Measurements from ENCODE around the gene OMD.

Gene OMD, protein sequence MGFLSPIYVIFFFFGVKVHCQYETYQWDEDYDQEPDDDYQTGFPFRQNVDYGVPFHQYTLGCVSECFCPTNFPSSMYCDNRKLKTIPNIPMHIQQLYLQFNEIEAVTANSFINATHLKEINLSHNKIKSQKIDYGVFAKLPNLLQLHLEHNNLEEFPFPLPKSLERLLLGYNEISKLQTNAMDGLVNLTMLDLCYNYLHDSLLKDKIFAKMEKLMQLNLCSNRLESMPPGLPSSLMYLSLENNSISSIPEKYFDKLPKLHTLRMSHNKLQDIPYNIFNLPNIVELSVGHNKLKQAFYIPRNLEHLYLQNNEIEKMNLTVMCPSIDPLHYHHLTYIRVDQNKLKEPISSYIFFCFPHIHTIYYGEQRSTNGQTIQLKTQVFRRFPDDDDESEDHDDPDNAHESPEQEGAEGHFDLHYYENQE

DNA sequence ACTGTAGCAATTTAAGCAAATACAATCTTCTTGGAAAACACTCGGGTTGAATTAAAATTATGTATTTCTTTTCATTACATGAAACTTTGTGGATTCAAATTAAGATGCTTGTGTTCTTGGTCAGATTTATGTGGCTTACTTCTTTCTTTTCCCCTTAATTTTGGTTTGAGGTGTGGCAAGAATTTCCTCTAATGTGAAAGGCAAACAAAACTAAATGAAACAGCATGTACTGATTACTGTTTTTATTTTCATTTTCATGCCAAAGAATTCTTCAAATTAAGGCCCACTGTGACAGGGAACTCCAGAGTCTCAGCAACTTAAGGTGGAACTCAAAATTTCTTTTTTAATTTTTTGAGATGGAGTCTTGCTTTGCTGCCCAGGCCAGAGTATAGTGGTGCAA is at the start of gene OMD:
Gene OMD (minus strand): TSS at position 132 of the 400 bp plus-strand sequence. CDS start 6,913 bp downstream, outside the sequence.
- DNase-seq (ENCODE audit: low read depth in 2 of 2) = no peak

DNA sequence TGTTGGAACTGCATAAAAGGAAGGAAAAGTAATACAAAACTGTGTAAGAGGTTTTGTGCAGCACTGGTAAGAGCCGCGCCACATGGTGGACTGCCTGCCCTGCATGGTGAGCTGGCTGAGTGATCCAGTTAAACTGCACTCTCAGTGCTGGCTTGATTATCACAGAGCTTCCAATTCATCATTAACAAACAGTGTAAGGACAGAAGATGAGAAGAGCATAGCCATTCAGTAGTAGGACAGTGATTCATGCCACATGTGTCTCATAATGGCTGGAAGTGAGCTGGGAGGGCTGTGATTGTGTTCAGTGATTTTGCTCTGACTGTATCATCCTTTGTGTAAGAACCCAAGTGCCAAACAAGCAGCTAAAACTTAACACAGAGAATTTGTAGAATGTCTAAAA is 43.9 kb upstream of the OMD start:
- DNase-seq (ENCODE audit: low read depth in 2 of 2) = no peak

DNA sequence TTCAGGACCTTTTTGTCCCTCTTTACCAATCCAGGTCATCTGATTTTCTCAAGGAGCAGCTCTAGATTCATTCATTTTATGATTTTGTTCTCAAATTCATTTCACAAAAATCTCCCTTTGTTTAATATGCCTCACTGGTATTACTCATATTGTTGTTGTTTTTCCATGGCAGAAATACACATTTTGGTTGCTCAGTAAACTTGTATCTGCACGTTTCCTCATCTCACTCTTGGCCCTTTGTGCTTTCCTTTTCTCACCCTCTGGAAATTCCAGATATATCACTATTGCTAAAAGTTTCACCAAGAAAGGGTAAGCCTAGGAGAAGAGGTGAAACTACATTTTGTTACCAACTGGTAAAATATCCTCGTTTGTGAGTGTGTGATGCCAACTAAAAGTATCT is 43.2 kb upstream of the OMD start:
- no peak for DNase-seq (ENCODE audit: low read depth in 2 of 2)

DNA sequence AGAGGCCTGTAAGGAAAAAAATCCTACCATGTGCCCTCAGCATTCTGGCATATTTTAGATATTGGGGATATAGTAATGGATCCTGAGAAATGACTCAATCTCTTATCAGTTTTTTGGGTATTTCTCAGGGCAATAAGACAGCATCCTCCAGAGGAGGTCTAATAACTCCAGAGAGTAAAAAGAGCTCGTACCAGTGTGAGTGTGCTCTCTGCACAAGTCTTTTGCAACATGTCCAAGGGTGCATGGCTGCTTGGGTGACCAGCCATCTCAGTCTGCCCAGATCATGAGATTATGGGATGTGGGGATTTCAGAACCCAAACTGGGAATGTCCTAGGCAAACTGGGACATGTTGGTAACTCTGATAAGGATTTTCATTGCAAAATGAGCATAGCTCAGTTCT is 42.8 kb upstream of the OMD start:
- DNase-seq (ENCODE audit: low read depth in 2 of 2) = no peak

DNA sequence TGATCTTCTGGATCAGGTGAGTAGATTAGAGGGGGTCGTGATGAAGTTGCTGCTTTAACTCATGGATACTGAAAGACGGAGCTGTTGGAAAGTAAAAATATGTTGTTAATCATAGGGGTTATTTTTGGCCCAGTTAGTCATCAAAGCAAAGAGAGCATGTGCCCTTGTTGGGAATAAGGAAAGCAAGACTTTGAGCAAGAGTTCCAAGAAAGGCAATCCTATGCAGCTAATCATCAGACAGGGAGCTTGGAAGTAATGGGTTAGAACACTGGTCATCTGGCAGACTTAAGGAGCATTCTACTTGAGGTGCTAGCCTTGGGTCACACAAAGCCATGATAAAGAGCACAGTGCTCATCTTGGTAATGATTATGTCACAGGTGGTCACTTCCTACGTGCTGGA is 39.7 kb upstream of the OMD start:
- no peak for DNase-seq (ENCODE audit: low read depth in 2 of 2)

DNA sequence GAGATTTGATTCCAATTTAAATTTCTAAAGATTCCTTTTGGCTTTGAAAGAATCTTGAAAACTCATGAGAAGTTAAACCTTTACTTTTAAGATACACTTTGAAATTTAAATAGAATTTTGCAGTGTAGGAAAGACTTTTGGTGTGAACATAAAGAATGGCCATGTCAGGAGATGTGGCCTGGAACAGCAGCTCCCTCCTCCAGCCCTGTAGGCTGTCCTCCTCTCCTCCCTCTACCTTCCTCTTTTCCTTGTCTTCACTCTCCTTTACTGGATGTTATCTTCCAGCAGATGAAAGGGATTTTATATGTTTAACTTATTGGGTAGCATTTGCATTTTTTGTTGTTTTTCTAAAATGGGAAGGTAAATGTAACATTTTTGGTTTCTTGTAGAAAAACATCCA is 39.1 kb upstream of the OMD start:
- no peak for DNase-seq (ENCODE audit: low read depth in 2 of 2)

DNA sequence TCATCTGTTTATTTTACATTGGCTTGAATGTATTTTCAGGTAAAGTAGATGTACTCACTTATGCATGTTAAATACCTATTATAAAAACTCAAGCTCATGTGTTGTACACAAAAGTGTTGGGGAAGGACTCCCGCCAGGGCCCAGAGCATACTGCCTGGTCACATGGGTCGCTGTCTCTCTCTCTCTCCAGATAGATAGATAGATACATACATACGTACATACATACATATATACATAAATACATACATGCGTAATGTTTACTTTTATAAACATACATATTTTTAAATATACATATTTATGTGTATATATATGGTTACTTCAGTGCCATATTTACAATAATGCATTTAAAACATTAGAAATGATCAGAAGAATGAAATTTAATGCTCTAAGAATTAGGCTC is 33.3 kb upstream of the OMD start:
- DNase-seq (ENCODE audit: low read depth in 2 of 2) = no peak

DNA sequence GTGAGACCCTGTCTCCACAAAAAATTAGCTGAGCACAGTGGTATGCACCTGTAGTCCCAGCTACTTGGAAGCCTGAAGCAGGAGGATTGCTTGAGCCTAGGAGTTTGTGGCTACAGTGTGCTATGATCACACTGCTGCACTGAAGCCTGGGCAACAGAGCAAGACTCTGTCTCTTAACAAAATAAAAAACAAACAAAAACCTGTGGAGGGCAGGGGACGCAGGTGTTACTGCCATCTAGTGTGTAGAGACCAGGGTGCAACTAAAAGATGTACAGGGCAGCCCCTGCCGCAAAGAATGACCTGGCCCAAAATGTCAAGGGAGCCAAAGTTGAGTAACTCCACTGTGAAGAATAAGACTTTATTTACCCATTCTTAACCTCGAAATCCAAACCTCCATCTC is 30.9 kb upstream of the OMD start:
- no peak for DNase-seq (ENCODE audit: low read depth in 2 of 2)

DNA sequence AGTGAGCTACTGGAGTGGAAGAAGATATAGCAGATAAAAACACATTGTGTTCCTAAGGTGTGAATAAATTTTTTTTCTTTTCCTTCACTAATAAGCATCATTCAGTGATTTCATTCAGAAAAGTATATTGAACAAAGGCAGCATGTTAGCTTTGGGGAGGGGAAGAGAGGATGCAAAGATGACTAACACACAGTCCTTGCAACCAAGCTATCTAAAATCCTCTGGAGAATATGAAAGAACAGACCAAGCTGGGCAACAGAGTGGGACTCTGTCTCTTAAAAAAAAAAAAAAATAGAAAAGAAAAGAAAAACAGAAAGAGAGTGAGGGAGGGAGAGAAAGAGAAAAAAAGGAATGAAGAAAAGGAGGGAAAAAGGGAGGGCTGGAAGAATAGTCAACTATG is 22.3 kb upstream of the OMD start:
- no peak for DNase-seq (ENCODE audit: low read depth in 2 of 2)

DNA sequence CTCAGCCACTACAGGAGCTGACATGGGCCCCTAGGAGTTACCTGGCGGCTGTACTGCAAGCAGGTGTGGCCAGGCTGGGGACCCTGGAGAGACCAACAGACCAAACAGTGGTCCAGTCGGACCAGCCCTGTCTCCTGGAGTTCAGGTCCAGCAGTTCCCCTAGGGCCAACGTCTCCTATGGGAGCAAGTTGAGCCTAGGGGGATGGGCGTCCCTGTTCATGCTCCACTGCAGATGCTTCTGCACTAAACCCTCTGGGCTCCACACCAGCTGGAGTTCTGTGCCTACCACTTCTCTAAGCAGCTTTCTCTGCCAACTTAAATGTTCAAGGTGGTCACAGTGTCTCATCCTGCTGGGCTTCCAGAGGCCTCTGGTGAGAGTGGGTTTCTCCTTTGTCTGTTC is 20.6 kb upstream of the OMD start:
- no peak for DNase-seq (ENCODE audit: low read depth in 2 of 2)

DNA sequence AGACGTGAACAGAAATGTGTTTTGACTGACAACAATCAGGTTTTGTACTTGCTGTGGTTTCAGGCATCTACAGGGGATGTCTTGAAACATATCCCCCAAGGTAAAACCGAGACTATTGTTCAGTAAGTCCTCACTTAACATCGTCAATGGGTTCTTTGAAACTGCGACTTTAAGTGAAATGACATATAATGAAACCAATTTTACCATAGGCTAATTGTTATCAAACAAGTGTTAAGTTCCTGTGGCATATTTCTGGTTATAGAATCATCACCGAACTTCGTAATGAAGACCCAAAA is 16.4 kb upstream of the OMD start:
- no peak for DNase-seq (ENCODE audit: low read depth in 2 of 2)

DNA sequence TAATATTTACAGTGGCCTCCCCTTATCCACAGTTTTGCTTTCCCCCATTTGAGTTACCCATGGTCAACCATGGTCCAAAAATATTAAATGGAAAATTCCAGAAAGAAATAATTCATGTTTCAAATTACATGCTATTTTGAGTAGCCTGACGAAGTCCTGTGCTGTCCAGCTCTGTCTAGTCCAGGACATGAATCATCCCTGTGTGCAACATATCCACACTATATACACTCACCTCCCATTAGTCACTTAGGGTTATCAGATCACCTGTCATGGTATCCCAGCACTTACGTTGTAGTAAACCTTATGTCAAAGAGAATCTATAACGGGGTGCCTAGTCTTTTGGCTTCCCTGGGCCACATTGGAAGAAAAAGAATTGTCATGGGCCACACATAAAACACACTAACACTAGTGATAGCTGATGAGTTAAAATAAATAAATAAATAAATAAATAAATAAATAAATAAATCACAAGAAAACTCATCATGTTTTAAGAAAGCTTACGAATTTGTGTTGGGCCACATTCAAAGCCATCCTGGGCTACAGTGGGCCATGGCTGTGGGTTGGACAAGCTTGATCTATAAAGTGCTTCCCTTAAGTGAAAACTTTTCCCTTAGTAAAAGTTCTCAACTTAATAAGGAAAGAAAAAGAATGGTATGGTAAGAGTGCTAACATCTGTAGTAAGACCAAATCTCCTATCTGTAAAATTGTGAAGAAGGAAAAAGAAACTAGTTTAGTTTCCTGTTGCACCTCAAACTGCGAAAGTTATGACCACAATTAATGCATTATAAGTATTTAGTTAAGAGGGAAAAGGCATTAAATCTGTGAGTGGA is 15.9 kb upstream of the OMD start:
- DNase-seq (ENCODE audit: low read depth in 2 of 2) = no peak

DNA sequence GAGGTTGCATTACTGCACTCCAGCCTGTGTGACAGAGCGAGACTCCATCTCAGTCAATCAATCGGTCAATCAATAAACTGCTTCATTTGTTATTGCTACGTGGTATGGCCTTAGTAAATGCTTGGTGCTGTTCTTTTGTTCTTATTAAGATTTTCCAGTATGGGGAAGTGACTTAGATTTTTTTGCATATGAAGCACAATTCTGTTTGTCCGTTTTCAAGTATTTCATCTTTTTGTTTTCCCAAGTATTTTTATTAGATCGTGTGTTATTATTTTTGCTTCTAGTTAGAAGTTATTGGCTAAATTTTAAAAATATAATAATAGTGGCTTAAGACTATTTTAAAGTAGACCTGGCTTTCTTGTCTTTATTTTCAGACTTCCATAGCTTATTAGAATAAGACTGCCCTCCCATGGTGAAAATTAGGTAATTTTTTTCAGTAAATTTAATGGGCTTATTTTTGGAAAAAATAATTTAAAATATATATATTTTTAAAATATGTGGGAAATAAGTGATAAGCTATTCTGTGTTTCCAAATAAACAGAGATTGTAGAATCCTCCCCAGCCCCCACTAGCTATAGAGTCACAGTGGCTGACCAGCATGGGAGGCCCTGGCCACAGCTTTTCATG is 14.7 kb upstream of the OMD start:
- no peak for DNase-seq (ENCODE audit: low read depth in 2 of 2)

DNA sequence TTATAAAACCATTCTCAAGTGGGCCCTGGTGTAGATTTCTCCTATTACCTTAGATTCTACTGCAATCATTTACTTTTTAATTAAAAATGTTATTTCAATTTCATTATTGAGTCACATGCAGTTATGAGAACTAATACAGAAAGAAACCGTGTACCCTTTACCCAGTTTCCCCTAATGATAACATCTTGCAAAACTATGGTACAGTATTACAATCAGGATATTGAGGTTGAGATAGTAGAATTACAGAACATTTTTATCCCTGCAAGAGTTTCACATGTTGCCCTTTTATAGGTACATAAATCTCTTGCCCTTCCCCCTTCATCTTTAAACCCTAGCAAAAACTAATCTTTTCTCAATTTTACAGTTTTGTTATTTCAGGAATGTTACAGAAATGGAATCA is 11.0 kb upstream of the OMD start:
- no peak for DNase-seq (ENCODE audit: low read depth in 2 of 2)

DNA sequence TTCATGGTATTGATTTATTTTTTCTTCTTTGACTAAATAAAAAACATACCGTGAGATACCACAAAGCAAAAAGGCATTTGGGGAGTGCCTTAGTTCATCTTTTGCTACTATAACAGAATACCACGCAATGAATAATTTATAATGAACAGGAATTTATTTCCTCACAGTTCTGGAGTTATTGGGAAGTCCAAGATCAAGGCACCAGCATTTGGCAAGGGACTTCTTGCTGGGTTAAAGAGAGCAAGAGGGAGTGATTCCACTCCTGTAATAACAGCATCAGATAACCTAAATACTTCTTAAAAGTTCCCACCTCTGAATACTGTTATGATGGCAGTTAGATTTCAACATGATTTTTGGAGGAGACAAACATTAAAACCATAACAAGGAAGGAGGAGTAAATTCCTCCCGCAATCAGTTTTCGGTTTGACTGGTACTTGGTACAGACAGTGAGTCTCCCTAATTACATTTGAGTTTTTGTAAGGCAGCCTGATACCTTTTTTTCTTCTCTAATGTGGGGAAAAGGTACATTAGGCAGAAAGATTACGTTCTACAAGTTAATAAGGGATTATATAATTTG is 8.8 kb upstream of the OMD start:
- DNase-seq (ENCODE audit: low read depth in 2 of 2) = no peak

DNA sequence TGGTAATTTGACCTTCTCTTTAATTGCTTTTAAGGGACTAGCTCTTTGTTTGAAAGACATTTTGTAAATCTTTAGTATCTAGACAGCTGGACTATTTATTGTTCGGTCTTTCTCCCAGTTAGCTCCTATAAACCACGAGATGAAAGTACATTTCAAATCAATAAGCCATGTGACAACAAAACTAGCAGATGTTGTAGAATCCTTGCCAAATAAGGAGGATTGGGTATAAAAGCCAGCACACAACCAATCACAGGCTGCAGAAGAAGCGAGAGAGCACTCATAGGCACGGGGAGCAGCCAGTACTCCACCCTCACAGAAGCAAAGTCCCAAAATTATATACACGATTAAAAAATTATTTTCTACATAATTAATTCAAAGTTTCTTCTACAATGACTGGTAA is 8.1 kb upstream of the OMD start:
- no peak for DNase-seq (ENCODE audit: low read depth in 2 of 2)

DNA sequence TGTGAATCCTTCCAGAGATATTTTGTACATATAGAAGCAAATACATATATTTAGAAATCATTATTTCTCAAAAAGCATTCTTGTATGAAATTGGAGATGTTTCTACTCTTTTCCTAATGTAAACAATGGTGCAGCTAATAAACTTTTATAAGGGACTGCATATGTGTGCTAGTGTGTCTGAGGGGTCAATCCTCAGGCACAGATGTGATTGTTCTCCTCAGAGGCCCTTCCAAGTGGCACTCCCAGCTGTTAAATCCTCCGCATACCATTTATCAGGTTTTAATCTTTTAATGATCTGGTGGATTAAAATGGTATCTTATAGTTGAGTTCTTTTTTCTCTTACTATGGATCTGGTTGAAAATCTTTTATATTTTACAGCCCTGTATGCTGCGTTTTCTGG is 5.6 kb upstream of the OMD start:
- DNase-seq (ENCODE audit: low read depth in 2 of 2) = no peak

DNA sequence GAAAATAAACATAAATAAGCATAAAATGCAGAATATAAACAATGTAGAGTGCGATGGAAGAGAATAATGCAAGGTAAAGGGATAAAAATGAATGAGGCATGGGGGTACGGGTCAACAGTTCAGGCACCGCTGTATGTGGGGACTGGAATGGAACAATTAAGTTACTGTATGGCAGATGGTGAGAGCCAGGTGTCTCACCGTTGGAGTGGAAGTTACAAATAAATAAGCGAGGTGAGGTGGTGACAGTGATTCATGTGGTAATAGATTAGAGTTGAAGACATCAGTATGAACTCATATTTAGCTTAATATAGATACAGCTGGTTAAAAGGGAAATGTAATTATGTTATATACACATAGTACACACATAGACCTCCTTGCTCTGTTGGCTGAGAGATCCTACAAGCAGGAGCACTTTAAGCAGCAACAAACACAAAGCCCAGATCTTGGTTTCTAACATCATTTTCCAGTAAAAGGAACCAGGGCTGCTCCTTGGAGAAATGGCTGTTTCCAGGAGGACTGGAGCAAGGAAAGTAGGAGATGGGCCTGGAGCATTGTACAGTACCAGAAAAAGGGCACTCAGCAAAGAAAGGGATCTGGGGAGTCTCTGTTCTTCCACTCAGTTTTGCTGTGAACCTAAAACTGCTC is 2.4 kb upstream of the OMD start:
- no peak for DNase-seq (ENCODE audit: low read depth in 2 of 2)

DNA sequence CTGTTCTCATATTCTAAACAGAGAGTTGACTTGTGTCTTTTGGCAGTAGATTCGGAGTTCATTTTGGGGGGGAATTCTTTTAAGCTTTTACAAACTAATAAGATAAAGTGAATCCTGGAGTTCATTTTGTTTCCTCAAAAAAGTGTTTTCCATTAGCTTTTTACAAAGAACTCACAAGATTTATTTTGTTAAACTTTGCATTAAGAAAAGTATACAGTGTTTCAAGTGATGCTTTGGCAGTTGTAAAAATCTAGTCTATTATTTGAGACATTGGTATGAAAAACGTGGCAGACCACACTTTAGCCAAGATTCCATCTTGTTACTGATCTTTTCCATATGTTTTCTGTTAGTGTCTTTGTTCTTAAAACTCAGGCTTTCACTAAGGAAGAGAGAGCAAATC is 1.2 kb upstream of the OMD start:
- no peak for DNase-seq (ENCODE audit: low read depth in 2 of 2)

DNA sequence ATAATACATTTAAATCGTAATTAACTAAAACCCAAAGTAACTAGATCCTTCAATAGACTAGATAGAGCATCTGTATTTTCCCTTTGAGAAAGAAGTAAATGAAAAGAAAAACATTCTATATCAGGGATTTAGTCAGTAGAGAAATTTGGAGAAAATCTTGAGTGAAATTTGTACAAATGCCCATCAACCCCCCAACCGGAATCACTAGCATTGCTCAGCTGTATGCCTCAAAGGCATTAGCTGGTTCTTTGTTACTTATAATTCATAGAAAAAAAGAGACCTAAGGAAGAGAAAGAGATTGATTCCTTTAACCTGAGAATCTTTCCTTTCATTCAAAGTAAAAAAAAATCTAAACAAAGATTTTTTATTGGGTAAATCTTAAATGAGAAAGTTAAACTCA is 659 bp downstream of the OMD start:
- no peak for DNase-seq (ENCODE audit: low read depth in 2 of 2)

DNA sequence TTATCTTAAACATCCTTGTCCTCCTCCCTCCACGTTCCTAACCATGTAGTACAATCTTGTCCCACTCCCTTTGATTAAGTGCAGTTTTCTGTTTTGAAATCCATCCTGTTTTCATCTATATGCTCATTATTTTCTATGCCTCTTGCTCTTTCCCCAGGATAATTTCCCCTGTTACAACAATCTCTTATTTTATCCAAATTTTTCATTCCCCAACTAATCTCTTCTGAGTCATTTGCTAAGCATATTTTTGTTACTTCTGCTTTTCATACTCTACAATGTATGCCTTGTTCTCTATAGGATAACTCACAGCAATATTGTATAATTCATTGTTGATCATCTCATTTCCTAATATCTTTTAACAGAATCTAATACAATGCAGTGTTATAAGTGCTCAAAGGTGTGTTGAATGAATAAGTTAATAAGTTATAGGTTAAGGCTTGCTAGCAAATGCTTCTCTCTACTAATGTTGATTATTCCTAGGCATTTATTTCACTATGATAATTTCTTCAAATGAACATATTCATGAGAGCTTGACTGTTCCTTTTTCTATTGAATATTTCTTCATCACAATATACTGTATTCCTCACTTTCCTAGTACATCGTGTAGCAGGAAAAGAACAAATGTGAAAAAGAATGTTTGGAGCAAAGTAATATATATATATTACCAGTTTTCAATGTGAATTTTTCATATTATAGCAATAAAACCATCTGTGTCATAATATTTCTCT is 1.5 kb downstream of the OMD start:
- no peak for DNase-seq (ENCODE audit: low read depth in 2 of 2)
